Stomach (tissue), 9 donors: ENCODE results near the gene C20orf202. TPM values are rescaled to one million over a fixed set of nuclear protein-coding genes. Genes with fewer than 3 reads are reported as not detected.

Source experiments
- DNase-seq, 2 donors: peaks; one replicate each; pipeline versions ENCODE4 v3.0.0 to v3.0.0-alpha.2; 2013 to 2019
- H3K27ac ChIP-seq, 5 donors: fragments of 200-600 bp in 4 of 5; sonication (generic) in 4 of 5; one replicate each; pipeline ENCODE4 v1.5.1; 2013 to 2019; ENCODE audit warnings: mild to moderate bottlenecking in 1 of 5, moderate library complexity in 1 of 5
- H3K27me3 ChIP-seq, 3 donors: fragments of 200-600 bp; sonication (generic); one replicate each; pipeline ENCODE4 v1.5.1; 2017 to 2019; ENCODE audit warnings: mixed run types in 1 of 3
- H3K36me3 ChIP-seq, 4 donors: fragments of 200-600 bp; sonication (generic); 1 replicate in 3 of 4; 2 replicates in 1 of 4; pipeline ENCODE4 v1.5.1; 2016 to 2019
- H3K4me1 ChIP-seq, 4 donors: fragments of 200-600 bp; sonication (generic); one replicate each; pipeline ENCODE4 v1.5.1; 2016 to 2019
- H3K4me3 ChIP-seq, 4 donors: fragments of 200-600 bp; sonication (generic) in 3 of 4; one replicate each; pipeline ENCODE4 v1.5.1; 2016 to 2019; ENCODE audit warnings: mild to moderate bottlenecking in 1 of 4
- H3K9me3 ChIP-seq, 4 donors: fragments of 200-600 bp; sonication (generic); one replicate each; pipeline ENCODE4 v1.5.1; 2016 to 2019
- EP300 ChIP-seq: sonication (generic); formaldehyde crosslinking; IDR thresholded peaks from one replicate; pipeline ENCODE4 v1.6.1; 2017; ENCODE audit warnings: antibody characterized with exemption
- POLR2A ChIP-seq, 4 donors: fragments of 450-650 bp; IDR thresholded peaks; one replicate each; pipeline ENCODE4 v1.6.1; 2016; ENCODE audit warnings: antibody characterized with exemption in 4 of 4, control low read depth in 2 of 4, mild to moderate bottlenecking in 1 of 4, moderate library complexity in 1 of 4
- POLR2AphosphoS5 ChIP-seq, 3 donors: sonication (generic); formaldehyde crosslinking; IDR thresholded peaks; one replicate each; pipeline ENCODE4 v1.6.1; 2016; ENCODE audit warnings: antibody characterized with exemption in 3 of 3
- WGBS, 5 donors: extraction: QIAGEN DNeasy Blood & Tissue Kit in 3 of 5; methylation state at CpG; one replicate each; pipeline versions ENCODE4 v1.1.5 to v1.1.7; 2013 to 2018; 5-methylcytosine and 5-hydroxymethylcytosine counted together
- intact Hi-C: fragments of 100-400 bp; cut with DNase I; formaldehyde crosslinking; loops from one replicate; pipeline ENCODE4 v1.15.1; 2023; ENCODE audit warnings: low total_unique reads
- polyA plus RNA-seq, 3 donors: library from polyadenylated mRNA; stranded (reverse); fragments of 200-250 nt; gene quantifications; one replicate each; pipeline ENCODE4 v1.2.3, GENCODE V29; 2013
- total RNA-seq, 5 donors: library from RNA; depleted of rRNA; stranded (reverse); fragments of >200 nt; gene quantifications; one replicate each; pipeline versions ENCODE4 v1.1.0 to v1.2.3, GENCODE V29; 2014 to 2016
- TF ChIP-seq, protein P1 (sequence below), 7 experiments: fragments of 450-650 bp in 4 of 7; fragments of 200-600 bp in 3 of 7; sonication (generic) in 3 of 7; IDR thresholded peaks; one replicate each; pipeline ENCODE4 v1.5.1; 2016 to 2019; ENCODE audit warnings: antibody characterized with exemption in 7 of 7, control low read depth in 2 of 7, mild to moderate bottlenecking in 1 of 7
- donor health status: healthy with polysubstance abuse.
- donor health status: Bipolar disorder and iron deficiency.
- donor health status: healthy.

Gene C20orf202
- total and polyA plus RNA-seq, 8 donors, result 0.05 TPM; not detected in 7

- intact Hi-C loops, result no loop called here
- Histone ChIP-seq H3K4me3 (no peak overlapping the region), H3K27me3 (peaks cover 0 to 3% (median 0%) of the 10 kb centered on the region in 3 donors), H3K36me3 (no peaks in the 10 kb centered on the region), H3K27ac (no peak overlapping the region), H3K4me1 (no peaks in the 10 kb centered on the region), H3K9me3 (no peaks in the 10 kb centered on the region)
- no peak for DNase-seq
- 34 to 66% (median 43%) methylated on average over 5 of the region's 5 CpGs for WGBS, 5 donors
- TF ChIP-seq POLR2AphosphoS5 (IDR thresholded peaks at IDR 0.05) (no peak), POLR2A (IDR thresholded peaks at IDR 0.05) (no peak), EP300 (no peak)
- TF ChIP-seq, protein P1, sequence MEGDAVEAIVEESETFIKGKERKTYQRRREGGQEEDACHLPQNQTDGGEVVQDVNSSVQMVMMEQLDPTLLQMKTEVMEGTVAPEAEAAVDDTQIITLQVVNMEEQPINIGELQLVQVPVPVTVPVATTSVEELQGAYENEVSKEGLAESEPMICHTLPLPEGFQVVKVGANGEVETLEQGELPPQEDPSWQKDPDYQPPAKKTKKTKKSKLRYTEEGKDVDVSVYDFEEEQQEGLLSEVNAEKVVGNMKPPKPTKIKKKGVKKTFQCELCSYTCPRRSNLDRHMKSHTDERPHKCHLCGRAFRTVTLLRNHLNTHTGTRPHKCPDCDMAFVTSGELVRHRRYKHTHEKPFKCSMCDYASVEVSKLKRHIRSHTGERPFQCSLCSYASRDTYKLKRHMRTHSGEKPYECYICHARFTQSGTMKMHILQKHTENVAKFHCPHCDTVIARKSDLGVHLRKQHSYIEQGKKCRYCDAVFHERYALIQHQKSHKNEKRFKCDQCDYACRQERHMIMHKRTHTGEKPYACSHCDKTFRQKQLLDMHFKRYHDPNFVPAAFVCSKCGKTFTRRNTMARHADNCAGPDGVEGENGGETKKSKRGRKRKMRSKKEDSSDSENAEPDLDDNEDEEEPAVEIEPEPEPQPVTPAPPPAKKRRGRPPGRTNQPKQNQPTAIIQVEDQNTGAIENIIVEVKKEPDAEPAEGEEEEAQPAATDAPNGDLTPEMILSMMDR (IDR thresholded peaks at IDR 0.05), result no peak
These were observed 376 bp downstream of the C20orf202 start for GRCh38 chr20:1203630-1204029.

- no peak overlapping the region for H3K27ac ChIP-seq
- H3K36me3 ChIP-seq, result no peaks in the 10 kb centered on the region
- DNase-seq, result no peak
- 46 to 64% (median 60%) methylated on average over 5 of the region's 5 CpGs for WGBS, 5 donors
- H3K27me3 ChIP-seq, result peaks cover 0 to 4% (median 0%) of the 10 kb centered on the region in 3 donors
- no peak overlapping the region for H3K4me3 ChIP-seq
- intact Hi-C loops, result no loop called here
- TF ChIP-seq POLR2A (IDR thresholded peaks at IDR 0.05), result no peak
- TF ChIP-seq POLR2AphosphoS5 (IDR thresholded peaks at IDR 0.05), result no peak
- no peak for TF ChIP-seq EP300
- TF ChIP-seq, protein P1 (IDR thresholded peaks at IDR 0.05), result no peak
- H3K9me3 ChIP-seq, result no peaks in the 10 kb centered on the region
- H3K4me1 ChIP-seq, result no peaks in the 10 kb centered on the region
These were observed 859 bp downstream of the C20orf202 start for GRCh38 chr20:1204113-1204512.

DNA sequence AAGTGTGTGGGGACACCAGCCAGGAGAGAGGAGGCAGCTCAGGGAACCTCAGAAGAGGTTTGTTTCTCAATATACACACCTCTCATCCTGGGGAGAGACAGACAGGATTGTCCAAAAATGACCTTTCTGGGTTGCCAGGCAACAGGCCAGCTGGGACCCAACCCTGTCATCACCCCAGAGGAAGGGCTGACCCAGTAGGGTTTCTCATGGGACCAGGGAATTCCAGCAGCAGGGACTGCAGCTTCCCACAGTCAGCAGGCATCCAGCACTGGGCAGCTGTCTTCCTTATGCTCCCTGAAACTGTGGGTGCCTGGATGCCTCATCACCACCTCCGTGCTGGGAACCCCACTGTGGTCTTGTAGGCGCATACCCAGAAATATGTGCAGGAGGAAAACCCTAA lies 1.3 kb downstream of the C20orf202 start:
- TF ChIP-seq, protein P1 (IDR thresholded peaks at IDR 0.05), result no peak
- TF ChIP-seq POLR2AphosphoS5 (IDR thresholded peaks at IDR 0.05) (no peak), EP300 (no peak), POLR2A (IDR thresholded peaks at IDR 0.05) (no peak)
- intact Hi-C loops, result no loop called here
- 86 to 100% (median 87%) methylated on average over 2 of the region's 2 CpGs for WGBS, 5 donors
- no peaks in the 10 kb centered on the region for H3K4me1 ChIP-seq
- DNase-seq, result no peak
- H3K4me3 ChIP-seq, result no peak overlapping the region
- no peaks in the 10 kb centered on the region for H3K9me3 ChIP-seq
- H3K27ac ChIP-seq, result no peak overlapping the region
- peaks cover 0 to 4% (median 0%) of the 10 kb centered on the region in 3 donors for H3K27me3 ChIP-seq
- H3K36me3 ChIP-seq, result no peaks in the 10 kb centered on the region

DNA sequence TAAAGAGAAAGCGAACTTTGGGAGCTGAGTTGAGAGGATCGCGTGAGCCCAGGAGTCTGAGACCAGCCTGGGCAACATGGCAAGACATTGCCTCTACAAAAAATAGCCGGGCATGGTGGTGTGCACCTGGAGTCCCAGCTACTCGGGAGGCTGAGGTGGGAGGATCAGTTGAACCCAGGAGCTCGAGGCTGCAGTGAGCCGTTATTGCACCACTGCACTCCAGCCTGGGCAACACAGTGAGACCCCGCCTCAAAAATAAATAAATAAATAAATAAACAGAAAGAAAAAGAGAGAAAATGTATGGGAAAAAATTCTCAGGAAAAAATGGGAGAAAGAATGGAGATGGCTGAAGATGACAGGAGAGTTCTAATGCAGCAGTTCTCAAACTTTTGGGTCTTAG lies 2.5 kb downstream of the C20orf202 start:
- peaks cover 0 to 5% (median 0%) of the 10 kb centered on the region in 3 donors for H3K27me3 ChIP-seq
- TF ChIP-seq, protein P1 (IDR thresholded peaks at IDR 0.05), result no peak
- TF ChIP-seq POLR2AphosphoS5 (IDR thresholded peaks at IDR 0.05) (no peak), POLR2A (IDR thresholded peaks at IDR 0.05) (no peak), EP300 (no peak)
- no peak overlapping the region for H3K27ac ChIP-seq
- intact Hi-C loops, result no loop called here
- no peak for DNase-seq
- WGBS, 5 donors, result 92 to 97% (median 94%) methylated on average over 8 of the region's 8 CpGs
- H3K4me1 ChIP-seq, result no peaks in the 10 kb centered on the region
- no peaks in the 10 kb centered on the region for H3K36me3 ChIP-seq
- no peak overlapping the region for H3K4me3 ChIP-seq
- H3K9me3 ChIP-seq, result no peaks in the 10 kb centered on the region
